Stimulated activated CD4-positive, alpha-beta T cell treated with anti-CD3 and anti-CD28 coated beads, Interleukin-15, amount 100 ng/mL, for 1 hour (primary cell): ENCODE data around the gene MOB3B.
"Not testable (repeated sequence)": the region's sequence is repeated elsewhere in the genome, so short reads cannot be mapped to it uniquely, and the experiment has no call there.

Experiments
- DNase-seq, 2 donors: peaks; one replicate each; pipeline ENCODE4 v3.0.0-alpha.2; 2020; ENCODE audit warnings: low read depth in 1 of 2, low spot score in 1 of 2

Gene MOB3B

GRCh38 chr9:27518809-27519208 is 10.8 kb downstream of the MOB3B start:
- no peak for DNase-seq

GRCh38 chr9:27518006-27518405 is 11.6 kb downstream of the MOB3B start:
- no peak for DNase-seq

DNA sequence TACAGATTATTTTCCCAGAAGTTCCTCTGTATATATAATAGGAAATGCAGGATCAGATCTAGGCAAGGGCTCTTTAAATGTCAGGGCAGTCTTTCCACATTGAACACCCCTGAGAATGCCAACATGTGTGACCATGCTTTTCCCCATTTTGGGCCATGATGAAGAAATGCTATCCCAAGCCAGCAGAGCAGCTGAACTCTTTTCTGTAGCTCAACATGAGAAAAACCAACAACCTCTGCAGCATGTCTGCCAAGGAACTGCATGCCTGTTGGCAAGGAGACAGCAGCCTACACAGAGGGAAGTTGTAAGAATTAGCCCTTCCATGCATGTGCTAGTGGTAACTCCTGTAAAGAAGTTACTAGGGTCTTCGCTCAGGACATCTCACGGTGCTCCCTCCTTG is 15.1 kb downstream of the MOB3B start:
- DNase-seq, result no peak

GRCh38 chr9:27511771-27512170 is 17.8 kb downstream of the MOB3B start:
- no peak for DNase-seq

GRCh38 chr9:27510780-27511179 is 18.8 kb downstream of the MOB3B start:
- DNase-seq, result no peak

GRCh38 chr9:27506981-27507380 is 22.6 kb downstream of the MOB3B start:
- no peak for DNase-seq

GRCh38 chr9:27505744-27506161 is 23.9 kb downstream of the MOB3B start:
- DNase-seq, result no peak

- DNase-seq, result no peak
Measured at GRCh38 chr9:27504259-27504658, 25.4 kb downstream of the MOB3B start.

GRCh38 chr9:27503623-27504022 is 26.0 kb downstream of the MOB3B start:
- DNase-seq, result no peak

GRCh38 chr9:27500902-27501301 is 28.7 kb downstream of the MOB3B start:
- DNase-seq, result not testable (repeated sequence)

DNA sequence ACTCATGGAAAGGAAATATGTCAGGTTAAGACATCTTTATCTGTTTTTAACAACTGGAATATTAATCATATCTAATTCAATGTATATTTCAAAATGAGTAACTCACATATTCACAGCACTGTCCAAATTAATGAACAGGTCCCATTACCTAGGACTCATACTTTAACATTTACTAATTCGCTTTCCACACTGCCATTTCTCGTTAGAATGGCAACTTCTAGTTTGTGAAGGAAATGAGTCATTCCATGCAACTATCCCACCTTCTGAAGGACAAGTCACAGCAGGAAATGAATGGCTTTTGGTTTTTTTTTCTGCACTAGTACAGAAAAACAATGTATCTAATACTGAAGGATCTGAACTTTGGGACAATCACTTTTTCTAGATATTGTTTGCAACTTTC is 30.2 kb downstream of the MOB3B start:
- DNase-seq, result no peak

DNA sequence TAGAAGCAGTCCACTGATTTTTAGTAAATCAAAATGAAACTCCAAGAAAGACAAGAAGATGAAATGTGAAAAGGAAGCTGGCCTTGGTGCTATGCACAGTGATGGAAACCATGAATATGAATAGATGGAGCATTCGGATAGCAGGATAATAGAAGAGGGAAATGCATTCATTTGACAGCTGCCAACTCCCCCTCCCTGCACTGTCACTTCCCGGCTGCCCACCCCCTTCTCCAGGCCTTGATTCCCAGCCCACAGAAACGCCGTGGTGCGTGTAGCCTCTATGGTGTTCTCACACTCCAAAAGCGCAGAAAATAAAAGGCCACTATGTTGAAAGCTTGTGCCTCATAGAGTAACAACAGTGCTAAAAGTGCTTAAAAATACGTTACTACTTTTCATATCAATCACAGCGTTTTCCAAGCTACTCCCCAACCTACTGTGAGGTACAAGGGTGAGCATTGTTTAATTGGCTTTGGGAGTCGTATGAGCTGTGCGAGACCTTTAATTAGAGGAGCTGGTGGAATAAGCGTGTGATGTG is 31.7 kb downstream of the MOB3B start:
- no peak for DNase-seq

GRCh38 chr9:27496135-27496504 is 33.5 kb downstream of the MOB3B start:
- no peak for DNase-seq

DNA sequence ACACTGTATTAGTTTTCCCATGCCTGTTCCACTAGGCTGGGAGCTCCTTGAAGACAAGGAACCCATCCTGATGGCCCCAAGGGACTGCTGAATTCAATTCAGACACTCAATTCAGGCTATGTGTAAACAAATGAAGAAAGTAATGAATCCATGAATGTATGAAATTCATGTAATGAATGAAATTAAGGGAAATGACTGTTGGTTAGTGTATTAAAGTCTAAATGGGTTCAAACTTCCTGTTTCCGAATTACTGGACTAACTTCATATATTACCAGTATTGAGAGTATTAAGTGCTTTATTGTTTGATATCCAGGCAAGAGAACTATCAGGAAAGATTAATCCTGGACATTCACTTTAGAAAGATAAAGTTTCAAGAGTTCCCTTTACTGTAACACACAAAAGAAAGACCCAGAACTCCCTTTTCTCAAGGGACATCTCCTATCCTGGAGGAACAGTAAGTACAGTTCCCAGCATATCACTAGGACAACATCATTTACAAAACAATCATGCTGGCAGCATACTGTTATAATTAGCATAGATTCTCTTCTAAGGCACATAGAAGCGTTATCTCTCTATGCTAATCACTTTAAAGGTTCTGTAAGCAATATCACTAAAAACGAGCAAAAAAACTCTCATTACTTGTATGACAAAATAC is 34.0 kb downstream of the MOB3B start:
- no peak for DNase-seq

GRCh38 chr9:27491154-27491553 is 38.5 kb downstream of the MOB3B start:
- no peak for DNase-seq

GRCh38 chr9:27489087-27489876 is 40.3 kb downstream of the MOB3B start:
- DNase-seq, result no peak

DNA sequence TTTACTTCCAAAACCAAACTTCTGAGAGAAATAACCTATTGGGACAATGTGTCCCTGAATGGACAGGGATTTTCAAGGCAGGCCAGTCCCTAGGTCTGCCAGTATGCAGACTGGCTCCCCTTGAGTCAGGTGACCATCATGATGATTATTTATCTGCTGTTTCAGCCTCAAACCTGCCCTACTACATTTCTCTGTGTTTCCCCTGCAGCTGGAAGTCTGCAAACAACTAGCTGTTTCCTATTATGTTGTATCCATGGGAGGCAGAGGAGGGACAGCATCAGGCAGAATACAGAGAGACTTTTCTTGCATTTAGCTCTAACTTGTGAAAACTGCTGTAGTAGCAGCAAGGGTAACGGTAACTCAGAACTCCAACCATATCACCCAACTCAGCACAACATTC is 41.7 kb downstream of the MOB3B start:
- no peak for DNase-seq

GRCh38 chr9:27487128-27487640 is 42.4 kb downstream of the MOB3B start:
- DNase-seq, result no peak

DNA sequence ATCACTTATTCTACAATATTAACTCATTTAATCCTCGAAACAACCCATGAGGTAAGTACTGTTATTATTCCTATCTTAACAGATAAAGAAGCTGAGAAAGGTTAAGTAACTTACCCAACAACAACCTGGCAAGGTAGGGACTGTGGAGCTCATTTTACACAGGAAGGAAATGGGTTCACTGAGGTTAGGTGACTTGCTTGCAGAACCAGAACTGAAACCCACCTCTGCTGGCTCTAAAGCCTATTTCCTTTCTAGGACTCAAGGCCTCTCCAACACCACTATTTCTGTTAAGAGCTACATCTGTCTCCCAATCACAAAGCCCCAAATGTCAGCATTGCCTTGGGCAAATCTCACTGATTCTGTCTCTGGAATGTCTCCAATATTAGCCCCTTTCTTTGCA is 44.5 kb downstream of the MOB3B start:
- DNase-seq, result no peak

GRCh38 chr9:27483576-27483975 is 46.0 kb downstream of the MOB3B start:
- no peak for DNase-seq

- no peak for DNase-seq
Measured at GRCh38 chr9:27482709-27483108, 46.9 kb downstream of the MOB3B start.

DNA sequence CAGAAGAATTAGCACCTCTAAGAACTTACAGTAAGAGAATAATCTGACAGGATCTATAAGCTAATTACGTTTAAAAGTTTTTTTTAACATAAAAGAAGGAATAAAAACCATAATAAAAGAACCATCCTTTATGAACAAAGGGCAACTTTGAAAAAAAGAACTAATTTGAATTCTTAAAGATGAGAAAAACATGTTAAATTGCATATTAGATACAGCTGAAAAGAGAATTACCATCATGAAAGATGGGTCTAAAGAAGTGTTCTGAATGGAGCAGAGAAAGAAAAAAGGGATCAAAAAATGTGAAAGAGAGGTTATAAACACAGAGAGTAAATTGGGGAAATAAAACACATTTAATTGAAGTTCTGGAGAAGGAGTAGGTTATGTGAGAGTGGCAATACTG is 51.3 kb downstream of the MOB3B start:
- DNase-seq, result no peak
